ENCODE data around the gene AIMP1. TPM values are rescaled to one million over a fixed set of nuclear protein-coding genes. Genes with fewer than 3 reads are reported as not detected.

The AIMP1 gene
- polyA plus RNA-seq, 3 donors: 15.2 to 65.6 (median 56.1) TPM

- Histone ChIP-seq H3K27ac (ENCODE audit: low read depth in 1 of 2, low read length in 2 of 2) (no peak overlapping the region), H3K9me3 (replicated peaks in 1 of 2; ENCODE audit: control insufficient read depth in 1 of 2, insufficient read depth in 1 of 2, low read length in 2 of 2) (peaks cover 3 to 4% of the 10 kb centered on the region in 2 donors), H3K36me3 (replicated peaks in 1 of 2; ENCODE audit: control insufficient read depth in 1 of 2, insufficient read depth in 2 of 2, low read length in 2 of 2) (peaks cover 17 to 77% of the 10 kb centered on the region in 2 donors), H3K4me3 (replicated peaks in 1 of 3; ENCODE audit: low read depth in 2 of 3, low read length in 3 of 3) (no peak overlapping the region), H3K4me2 (replicated peaks; ENCODE audit: extremely low read depth, low read length, poor library complexity, severe bottlenecking) (no peak overlapping the region), H3K79me2 (ENCODE audit: insufficient read depth, low read length) (no peaks in the 10 kb centered on the region), H3K9ac (ENCODE audit: insufficient read depth, low read length, poor library complexity, severe bottlenecking) (no peak overlapping the region), H4K20me1 (ENCODE audit: insufficient read depth, low read length) (no peaks in the 10 kb centered on the region), H3K27me3 (ENCODE audit: control insufficient read depth in 2 of 2, insufficient read depth in 2 of 2, low read length in 2 of 2) (no peaks in the 10 kb centered on the region), H2AFZ (ENCODE audit: insufficient read depth, low read depth, low read length, poor library complexity, severe bottlenecking) (no peak overlapping the region), H3K4me1 (ENCODE audit: control insufficient read depth in 1 of 2, insufficient read depth in 2 of 2, low read length in 2 of 2) (no peaks in the 10 kb centered on the region)
- intact Hi-C loops (cut with micrococcal nuclease): no loop called here
- H3K4me1 Mint-ChIP-seq: peaks cover 4% of the 10 kb centered on the region
- TF ChIP-seq, protein P1, sequence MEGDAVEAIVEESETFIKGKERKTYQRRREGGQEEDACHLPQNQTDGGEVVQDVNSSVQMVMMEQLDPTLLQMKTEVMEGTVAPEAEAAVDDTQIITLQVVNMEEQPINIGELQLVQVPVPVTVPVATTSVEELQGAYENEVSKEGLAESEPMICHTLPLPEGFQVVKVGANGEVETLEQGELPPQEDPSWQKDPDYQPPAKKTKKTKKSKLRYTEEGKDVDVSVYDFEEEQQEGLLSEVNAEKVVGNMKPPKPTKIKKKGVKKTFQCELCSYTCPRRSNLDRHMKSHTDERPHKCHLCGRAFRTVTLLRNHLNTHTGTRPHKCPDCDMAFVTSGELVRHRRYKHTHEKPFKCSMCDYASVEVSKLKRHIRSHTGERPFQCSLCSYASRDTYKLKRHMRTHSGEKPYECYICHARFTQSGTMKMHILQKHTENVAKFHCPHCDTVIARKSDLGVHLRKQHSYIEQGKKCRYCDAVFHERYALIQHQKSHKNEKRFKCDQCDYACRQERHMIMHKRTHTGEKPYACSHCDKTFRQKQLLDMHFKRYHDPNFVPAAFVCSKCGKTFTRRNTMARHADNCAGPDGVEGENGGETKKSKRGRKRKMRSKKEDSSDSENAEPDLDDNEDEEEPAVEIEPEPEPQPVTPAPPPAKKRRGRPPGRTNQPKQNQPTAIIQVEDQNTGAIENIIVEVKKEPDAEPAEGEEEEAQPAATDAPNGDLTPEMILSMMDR (IDR thresholded peaks at IDR 0.05): no peak
- H3K36me3 Mint-ChIP-seq: peaks cover 46 to 60% of the 10 kb centered on the region in 2 donors
- H3K27ac Mint-ChIP-seq: peak overlapping the region in 1 of 7 donors; percentile 8
- no CpG with 5 or more reads among the region's 3 CpGs for WGBS (ENCODE audit: insufficient coverage)
- H3K4me3 Mint-ChIP-seq: no peak overlapping the region
- H3K9me3 Mint-ChIP-seq: peaks cover 0 to 7% (median 4%) of the 10 kb centered on the region in 7 donors
- no peak for DNase-seq
- no peaks in the 10 kb centered on the region for H3K27me3 Mint-ChIP-seq (ENCODE audit: low read depth in 3 of 3)
These were observed 12.6 kb upstream of the AIMP1 start for GRCh38 chr4:106303548-106304281.

- Mint-ChIP-seq H3K4me3 (no peak overlapping the region), H3K27me3 (ENCODE audit: low read depth in 3 of 3) (no peaks in the 10 kb centered on the region), H3K4me1 (peaks cover 4% of the 10 kb centered on the region), H3K9me3 (peaks cover 0 to 7% (median 4%) of the 10 kb centered on the region in 7 donors), H3K36me3 (peaks cover 46 to 57% of the 10 kb centered on the region in 2 donors), H3K27ac (no peak overlapping the region)
- H3K4me2 ChIP-seq (replicated peaks; ENCODE audit: extremely low read depth, low read length, poor library complexity, severe bottlenecking): no peak overlapping the region
- peaks cover 3 to 4% of the 10 kb centered on the region in 2 donors for H3K9me3 ChIP-seq (replicated peaks in 1 of 2; ENCODE audit: control insufficient read depth in 1 of 2, insufficient read depth in 1 of 2, low read length in 2 of 2)
- H3K27ac ChIP-seq (ENCODE audit: low read depth in 1 of 2, low read length in 2 of 2): no peak overlapping the region
- H3K9ac ChIP-seq (ENCODE audit: insufficient read depth, low read length, poor library complexity, severe bottlenecking): no peak overlapping the region
- TF ChIP-seq, protein P1 (IDR thresholded peaks at IDR 0.05): no peak
- no peaks in the 10 kb centered on the region for H4K20me1 ChIP-seq (ENCODE audit: insufficient read depth, low read length)
- H3K79me2 ChIP-seq (ENCODE audit: insufficient read depth, low read length): no peaks in the 10 kb centered on the region
- peaks cover 18 to 68% of the 10 kb centered on the region in 2 donors for H3K36me3 ChIP-seq (replicated peaks in 1 of 2; ENCODE audit: control insufficient read depth in 1 of 2, insufficient read depth in 2 of 2, low read length in 2 of 2)
- no peak overlapping the region for H2AFZ ChIP-seq (ENCODE audit: insufficient read depth, low read depth, low read length, poor library complexity, severe bottlenecking)
- DNase-seq: no peak
- no peaks in the 10 kb centered on the region for H3K27me3 ChIP-seq (ENCODE audit: control insufficient read depth in 2 of 2, insufficient read depth in 2 of 2, low read length in 2 of 2)
- no peaks in the 10 kb centered on the region for H3K4me1 ChIP-seq (ENCODE audit: control insufficient read depth in 1 of 2, insufficient read depth in 2 of 2, low read length in 2 of 2)
- intact Hi-C loops (cut with micrococcal nuclease): no loop called here
- H3K4me3 ChIP-seq (replicated peaks in 1 of 3; ENCODE audit: low read depth in 2 of 3, low read length in 3 of 3): no peak overlapping the region
These were observed 11.7 kb upstream of the AIMP1 start for GRCh38 chr4:106304632-106305031.

Measured in CD14-positive monocyte (primary cell).